Keratinocyte (primary cell): ENCODE results near the gene ASH1L. TPM values are rescaled to one million over a fixed set of nuclear protein-coding genes. Genes with fewer than 3 reads are reported as not detected.

Experiments
- DNase-seq: peaks from one replicate; pipeline ENCODE4 v3.0.0-alpha.2; 2011; ENCODE audit warnings: low read depth, missing footprints, low spot score
- FAIRE-seq: peaks from 2 replicates; lab custom pipeline; 2011; peaks lifted over from hg19 to GRCh38; lab: Jason Lieb, UNC
- H2AFZ ChIP-seq: 2 replicates; pipeline ENCODE4 v1.6.0; 2012; ENCODE audit warnings: low read length, control low read depth, inconsistent platforms; ENCODE audit not compliant: control insufficient read depth
- H3K27ac ChIP-seq: 2 replicates; pipeline ENCODE4 v1.5.1; 2011; ENCODE audit warnings: low read length; ENCODE audit not compliant: control insufficient read depth, insufficient read depth
- H3K27me3 ChIP-seq: 3 replicates; pipeline ENCODE4 v1.6.0; 2011; ENCODE audit warnings: low read length; ENCODE audit not compliant: control insufficient read depth, insufficient read depth; ENCODE audit errors: extremely low read depth
- H3K36me3 ChIP-seq, 2 experiments: 2 replicates in 1 of 2; 3 replicates in 1 of 2; pipeline ENCODE4 v1.5.1; 2011; ENCODE audit warnings: low read length in 2 of 2, mild to moderate bottlenecking in 1 of 2; ENCODE audit not compliant: control insufficient read depth in 2 of 2, insufficient read depth in 2 of 2; ENCODE audit errors: extremely low read depth in 1 of 2
- H3K4me1 ChIP-seq: 3 replicates; pipeline ENCODE4 v1.5.1; 2011; ENCODE audit warnings: low read length; ENCODE audit not compliant: control insufficient read depth, insufficient read depth; ENCODE audit errors: extremely low read depth
- H3K4me2 ChIP-seq: 3 replicates; pipeline ENCODE4 v1.6.0; 2011; ENCODE audit warnings: low read depth, low read length; ENCODE audit not compliant: control insufficient read depth, insufficient read depth; ENCODE audit errors: extremely low read depth
- H3K4me3 ChIP-seq, 3 experiments: fragments of 200-600 bp in 1 of 3; sonication (generic) in 1 of 3; 2 replicates in 2 of 3; 3 replicates in 1 of 3; pipeline ENCODE4 v1.5.1; 2011 to 2016; ENCODE audit warnings: low read length in 3 of 3, mild to moderate bottlenecking in 3 of 3, control low read depth in 2 of 3, inconsistent platforms in 1 of 3, low read depth in 1 of 3, mixed read lengths in 1 of 3, mixed run types in 1 of 3, moderate library complexity in 1 of 3; ENCODE audit not compliant: control insufficient read depth in 2 of 3, insufficient read depth in 2 of 3; ENCODE audit errors: extremely low read depth in 1 of 3
- H3K79me2 ChIP-seq: 2 replicates; pipeline ENCODE4 v1.6.0; 2012; ENCODE audit warnings: low read length; ENCODE audit not compliant: control insufficient read depth, insufficient read depth
- H3K9ac ChIP-seq: 3 replicates; pipeline ENCODE4 v1.6.0; 2011; ENCODE audit warnings: low read length; ENCODE audit not compliant: control insufficient read depth, insufficient read depth; ENCODE audit errors: extremely low read depth
- H3K9me1 ChIP-seq: 3 replicates; pipeline ENCODE4 v1.6.0; 2011; ENCODE audit warnings: low read length; ENCODE audit not compliant: control insufficient read depth, insufficient read depth; ENCODE audit errors: extremely low read depth
- H3K9me3 ChIP-seq: 2 replicates; pipeline ENCODE4 v1.5.1; 2012; ENCODE audit warnings: low read depth, low read length; ENCODE audit not compliant: control insufficient read depth
- H4K20me1 ChIP-seq: 3 replicates; pipeline ENCODE4 v1.6.0; 2011; ENCODE audit warnings: low read length; ENCODE audit not compliant: control insufficient read depth, insufficient read depth; ENCODE audit errors: extremely low read depth
- CTCF ChIP-seq, 3 experiments: IDR thresholded peaks in 1 of 3; conservative IDR thresholded peaks in 1 of 3; optimal IDR thresholded peaks in 1 of 3; 2 replicates in 2 of 3; 3 replicates in 1 of 3; pipeline versions ENCODE3 to v1.5.1; 2011; ENCODE audit warnings: low read length in 3 of 3, mild to moderate bottlenecking in 3 of 3, moderate library complexity in 2 of 3, control low read depth in 1 of 3, inconsistent platforms in 1 of 3; ENCODE audit not compliant: insufficient read depth in 2 of 3; ENCODE audit errors: extremely low read depth in 1 of 3
- EZH2 ChIP-seq: IDR thresholded peaks from one replicate; pipeline ENCODE4 v1.6.1; 2012; ENCODE audit warnings: inconsistent platforms, mild to moderate bottlenecking, low read length, moderate library complexity
- dilution Hi-C: fragments of 300-500 bp; cut with MboI; formaldehyde crosslinking; loops from one replicate; pipeline ENCODE4 v1.7.0; 2020; ENCODE audit warnings: low sequenced_read_pairs; ENCODE audit not compliant: extremely low pct_ligation_motif_present
- polyA plus RNA-seq, 5 experiments: library from polyadenylated mRNA; depleted of rRNA in 3 of 5; stranded (reverse) in 3 of 5; stranded (forward) in 1 of 5; unstranded in 1 of 5; fragments of >200 nt; gene quantifications; 1 replicate in 1 of 5; 2 replicates in 3 of 5; 3 replicates in 1 of 5; pipeline versions ENCODE4 v1.2.1 to v1.2.3, GENCODE V29; 2011 to 2012; ENCODE audit warnings: missing spikeins in 2 of 5, low read depth in 1 of 5, low replicate concordance in 1 of 5

ASH1L gene
- polyA plus RNA-seq, 1 donor (not counting 4 experiments of a cell fraction or from before 2014, with no cell fraction given), result 13.8 TPM

DNA sequence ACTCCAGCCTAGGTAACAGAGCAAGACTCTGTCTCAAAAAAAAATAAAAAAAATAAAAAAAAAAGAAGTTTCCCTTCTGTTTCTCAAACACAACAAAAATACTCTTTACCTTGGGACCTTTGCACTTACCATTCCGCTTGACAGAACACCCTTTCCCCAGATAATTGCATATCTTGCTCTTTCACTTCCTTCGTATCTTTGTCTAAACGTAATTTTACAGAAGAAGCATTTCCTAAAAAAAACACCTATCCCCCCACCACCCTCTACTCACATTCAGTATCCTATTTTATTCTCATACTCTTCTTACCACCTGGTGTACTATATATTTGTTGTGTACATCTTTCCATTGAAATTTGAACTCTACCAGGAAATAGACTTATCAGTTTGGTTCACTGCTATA lies 32.7 kb downstream of the ASH1L start:
- Histone ChIP-seq H3K9me1 (no peaks in the 10 kb centered on the region), H3K4me1 (no peaks in the 10 kb centered on the region), H3K36me3 (no peaks in the 10 kb centered on the region), H3K9ac (no peak overlapping the region), H3K4me2 (no peak overlapping the region), H2AFZ (no peak overlapping the region), H3K9me3 (no peaks in the 10 kb centered on the region), H3K79me2 (peaks cover 66% of the 10 kb centered on the region), H3K27me3 (no peaks in the 10 kb centered on the region), H4K20me1 (no peaks in the 10 kb centered on the region), H3K27ac (no peak overlapping the region), H3K4me3 (no peak overlapping the region)
- dilution Hi-C loops, result no loop called here
- no peak for TF ChIP-seq EZH2
- no peak for TF ChIP-seq CTCF (optimal IDR thresholded peaks at IDR 0.05 in 1 of 3, IDR thresholded peaks at IDR 0.05 in 1 of 3, conservative IDR thresholded peaks at IDR 0.05 in 1 of 3; ENCODE audit: extremely low read depth in 1 of 3, insufficient read depth in 2 of 3, low read length in 3 of 3)
- FAIRE-seq (no peak), DNase-seq (no peak)

- H3K79me2 ChIP-seq, result peaks cover 63% of the 10 kb centered on the region
- no peak overlapping the region for H3K9ac ChIP-seq
- no peaks in the 10 kb centered on the region for H3K36me3 ChIP-seq
- no peak overlapping the region for H3K4me3 ChIP-seq
- no peaks in the 10 kb centered on the region for H4K20me1 ChIP-seq
- H3K9me1 ChIP-seq, result no peaks in the 10 kb centered on the region
- no peak overlapping the region for H2AFZ ChIP-seq
- DNase-seq, result no peak
- no peak overlapping the region for H3K4me2 ChIP-seq
- H3K4me1 ChIP-seq, result no peaks in the 10 kb centered on the region
- dilution Hi-C loops, result no loop called here
- FAIRE-seq, result no peak
- TF ChIP-seq EZH2 (no peak), CTCF (optimal IDR thresholded peaks at IDR 0.05 in 1 of 3, IDR thresholded peaks at IDR 0.05 in 1 of 3, conservative IDR thresholded peaks at IDR 0.05 in 1 of 3; ENCODE audit: extremely low read depth in 1 of 3, insufficient read depth in 2 of 3, low read length in 3 of 3) (no peak)
- no peak overlapping the region for H3K27ac ChIP-seq
- no peaks in the 10 kb centered on the region for H3K27me3 ChIP-seq
- H3K9me3 ChIP-seq, result no peaks in the 10 kb centered on the region
Observed at GRCh38 chr1:155529109-155529508, 33.5 kb downstream of the ASH1L start.
